ENCODE data around the gene LCN9.

Gene LCN9

GRCh38 chr9:135673941-135674340 lies 10.8 kb downstream of the LCN9 start:
- DNase-seq = no peak

DNA sequence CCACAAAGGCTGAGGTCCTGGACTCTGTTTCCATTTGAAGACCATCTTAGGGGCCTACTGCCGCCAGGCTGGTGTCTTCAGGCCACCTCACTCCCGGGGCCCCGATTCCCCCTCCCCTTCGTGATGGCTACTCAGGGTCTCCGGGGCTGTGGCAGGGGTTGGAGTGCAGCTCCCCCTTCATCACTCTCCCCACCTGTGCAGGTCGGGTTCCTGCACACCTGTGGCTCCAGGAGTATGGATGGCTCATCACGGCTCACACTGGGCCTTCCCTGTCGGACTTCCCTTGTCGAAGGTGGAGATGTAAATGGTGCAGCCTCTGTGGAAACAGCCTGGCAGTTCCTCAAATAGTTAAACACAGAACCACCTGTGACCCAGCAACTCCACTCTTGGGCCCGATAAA lies 11.9 kb downstream of the LCN9 start:
- no peak for DNase-seq

DNA sequence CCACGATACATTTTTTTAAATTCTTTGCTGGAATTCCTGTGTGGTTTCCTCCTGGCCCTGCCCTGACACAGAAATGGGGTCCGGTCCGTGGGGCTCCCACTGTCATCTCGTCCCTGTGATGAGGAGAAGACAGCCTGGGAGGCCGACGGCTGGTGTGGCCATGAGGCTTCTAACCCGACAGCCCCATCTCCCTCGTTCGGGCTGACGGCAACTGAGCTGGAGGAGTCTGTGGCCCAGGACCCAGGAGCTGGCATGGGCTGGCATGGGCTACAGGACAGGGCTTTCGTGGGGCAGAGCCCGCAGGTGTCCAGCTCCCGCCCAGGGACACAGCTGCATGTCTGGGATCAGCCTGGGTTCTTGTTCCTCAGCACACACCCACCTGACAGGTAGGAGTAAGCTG lies 13.8 kb downstream of the LCN9 start:
- DNase-seq = no peak

- no peak for DNase-seq
Measured at GRCh38 chr9:135677641-135678168, 14.6 kb downstream of the LCN9 start.

GRCh38 chr9:135678236-135679017 lies 15.3 kb downstream of the LCN9 start:
- DNase-seq = no peak

DNA sequence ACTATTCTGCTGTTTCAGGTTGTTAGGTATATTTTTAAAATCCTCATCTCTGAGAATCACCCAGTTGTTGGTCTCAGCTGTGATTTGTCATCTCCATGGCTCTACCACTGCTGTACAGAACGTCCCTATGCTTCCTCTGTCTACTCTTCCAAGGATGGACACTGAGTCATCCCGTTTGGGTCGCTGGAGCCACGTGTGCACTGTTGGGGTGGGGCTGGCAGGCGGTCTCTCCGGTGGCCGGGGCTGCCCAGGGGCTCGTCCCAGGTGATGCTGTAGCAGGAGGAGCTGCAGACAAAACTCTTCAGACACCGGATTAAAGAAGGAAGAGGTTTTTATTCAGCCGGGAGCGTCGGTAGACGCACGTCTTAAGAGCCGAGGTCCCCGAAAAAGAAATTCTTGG lies 16.9 kb downstream of the LCN9 start:
- DNase-seq = no peak

- DNase-seq = no peak
Measured at GRCh38 chr9:135681161-135681560, 18.1 kb downstream of the LCN9 start.

- no peak for DNase-seq
Measured at GRCh38 chr9:135683401-135684034, 20.4 kb downstream of the LCN9 start.

DNA sequence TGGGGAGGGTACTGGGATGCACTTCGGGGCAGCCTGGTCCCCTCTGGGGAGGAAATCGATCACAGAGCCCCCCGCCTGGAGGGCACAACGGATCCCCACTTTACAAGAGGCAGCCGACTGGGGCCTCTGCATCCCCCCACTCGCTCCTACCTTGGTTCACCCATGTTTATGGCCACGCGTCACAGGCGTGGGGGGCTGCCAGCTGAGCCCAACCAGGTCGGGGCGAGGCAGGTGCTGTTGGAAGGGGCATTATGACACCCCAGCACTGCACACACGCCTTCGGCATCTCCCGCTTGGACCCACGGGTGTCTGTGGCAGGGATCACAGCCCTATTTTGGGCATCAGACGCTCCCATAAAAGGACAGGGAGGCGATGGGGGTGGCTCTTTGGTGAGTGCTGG lies 21.6 kb downstream of the LCN9 start:
- no peak for DNase-seq

GRCh38 chr9:135687216-135687615 lies 24.1 kb downstream of the LCN9 start:
- DNase-seq = no peak

GRCh38 chr9:135689011-135689410 lies 25.9 kb downstream of the LCN9 start:
- no peak for DNase-seq

DNA sequence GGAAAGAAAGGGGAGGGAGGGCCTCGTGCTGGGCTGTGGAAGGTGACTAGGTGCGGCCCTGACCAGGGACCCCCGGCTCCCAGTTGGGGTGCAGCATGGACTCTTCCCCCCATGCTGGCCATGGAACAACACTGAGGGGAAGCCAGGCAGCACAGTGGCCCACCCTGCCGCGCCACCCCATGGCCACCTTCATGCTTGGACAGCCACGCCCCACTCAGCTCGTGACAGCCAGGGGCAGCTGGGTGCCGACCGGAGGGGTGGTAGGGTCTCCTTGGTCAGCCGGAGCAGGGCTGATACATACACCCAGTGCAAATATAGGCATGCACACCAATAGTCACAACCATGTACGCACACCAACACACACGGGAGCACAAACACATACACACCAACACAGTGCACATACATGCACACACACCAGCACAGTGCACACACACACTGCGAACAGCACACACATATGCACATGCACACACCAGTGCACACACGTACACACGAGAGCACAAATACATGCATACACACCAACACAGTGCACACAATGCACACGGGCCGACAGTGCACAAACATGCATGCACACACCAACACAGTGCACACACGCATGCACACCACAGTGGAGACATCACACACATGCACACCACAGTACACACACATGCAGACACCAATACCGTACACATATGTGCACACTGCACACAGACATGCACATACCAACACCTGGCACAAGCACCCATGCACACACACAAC lies 27.9 kb downstream of the LCN9 start:
- DNase-seq = no peak

DNA sequence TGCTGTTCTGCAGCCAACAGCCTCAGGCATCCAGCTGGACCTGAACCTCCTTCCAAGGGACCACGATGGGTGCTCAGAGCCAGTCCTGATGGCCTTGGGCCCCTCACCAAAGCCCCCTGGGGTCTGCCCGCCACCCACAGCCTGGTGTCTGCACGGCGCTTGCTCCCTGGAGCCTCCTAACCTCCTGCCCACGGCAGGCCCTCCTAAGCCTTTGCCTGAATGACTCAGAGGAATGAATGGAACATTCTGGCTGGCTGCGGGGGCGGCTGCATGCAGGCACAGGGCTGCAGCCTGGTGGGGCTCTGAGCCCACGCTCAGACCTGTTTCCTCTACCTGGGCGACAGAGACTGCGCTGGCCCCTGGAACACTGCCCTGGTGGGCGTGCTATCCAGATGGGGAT lies 29.3 kb downstream of the LCN9 start:
- no peak for DNase-seq

DNA sequence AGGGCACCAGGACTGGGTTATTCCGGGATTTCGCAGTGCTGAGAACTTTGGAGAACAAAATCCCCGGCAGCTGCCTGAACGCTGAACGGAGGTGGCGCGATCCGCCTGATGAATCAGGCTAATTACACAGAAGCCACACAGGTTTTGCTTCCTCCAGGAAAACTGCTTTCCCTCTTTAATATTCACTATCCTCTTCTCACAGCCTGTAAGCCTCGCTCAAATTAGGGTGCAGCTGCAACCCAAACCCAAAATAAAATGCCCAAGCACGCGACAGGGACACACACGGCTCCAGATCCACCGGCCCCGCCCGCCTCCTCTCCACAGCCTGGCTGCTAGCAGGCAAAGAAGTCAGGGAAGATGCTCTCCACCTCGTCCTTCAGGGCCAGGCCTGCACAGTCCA lies 30.2 kb downstream of the LCN9 start:
- no peak for DNase-seq

GRCh38 chr9:135693771-135694170 lies 30.7 kb downstream of the LCN9 start:
- no peak for DNase-seq

GRCh38 chr9:135694414-135694813 lies 31.3 kb downstream of the LCN9 start:
- DNase-seq = no peak

DNA sequence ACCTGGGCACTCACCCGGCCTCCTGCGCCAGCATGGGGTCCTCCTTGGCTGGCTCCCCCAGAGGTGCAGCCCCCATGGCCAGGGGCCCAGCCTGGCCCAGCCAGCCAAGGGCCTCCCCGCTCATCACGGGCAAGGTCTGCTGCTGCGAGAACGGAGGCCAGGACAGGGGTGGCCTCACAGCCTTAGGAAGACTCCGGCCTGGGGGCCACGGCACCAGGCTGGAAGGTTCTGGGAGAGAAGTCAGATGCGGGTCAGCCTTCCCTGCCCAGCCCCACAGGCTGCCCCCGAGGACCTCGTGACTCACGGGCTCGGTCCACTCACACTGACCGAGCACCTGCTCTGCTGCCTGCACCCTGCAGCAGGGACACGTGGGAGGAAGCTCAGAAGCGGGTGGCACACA lies 31.9 kb downstream of the LCN9 start:
- no peak for DNase-seq

DNA sequence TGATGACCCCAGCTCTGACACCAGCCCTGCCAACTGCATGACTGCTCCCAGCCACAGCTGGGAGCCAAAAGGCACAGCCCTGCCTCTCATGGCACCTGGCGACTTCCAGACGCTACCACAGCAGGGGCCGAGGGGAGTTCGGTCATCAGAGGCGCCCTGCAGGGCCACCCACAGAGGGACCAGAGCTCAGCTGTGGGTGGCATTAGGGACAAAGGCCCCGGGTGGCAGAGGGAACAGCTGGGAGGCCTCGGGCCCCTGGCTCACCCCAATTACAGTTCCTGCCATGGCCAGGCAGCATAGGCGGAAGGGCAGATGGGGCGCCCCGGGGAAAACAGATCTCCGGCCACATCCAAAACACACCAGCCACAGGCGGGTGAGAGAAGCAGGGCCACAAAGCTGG lies 32.5 kb downstream of the LCN9 start:
- DNase-seq = no peak

DNA sequence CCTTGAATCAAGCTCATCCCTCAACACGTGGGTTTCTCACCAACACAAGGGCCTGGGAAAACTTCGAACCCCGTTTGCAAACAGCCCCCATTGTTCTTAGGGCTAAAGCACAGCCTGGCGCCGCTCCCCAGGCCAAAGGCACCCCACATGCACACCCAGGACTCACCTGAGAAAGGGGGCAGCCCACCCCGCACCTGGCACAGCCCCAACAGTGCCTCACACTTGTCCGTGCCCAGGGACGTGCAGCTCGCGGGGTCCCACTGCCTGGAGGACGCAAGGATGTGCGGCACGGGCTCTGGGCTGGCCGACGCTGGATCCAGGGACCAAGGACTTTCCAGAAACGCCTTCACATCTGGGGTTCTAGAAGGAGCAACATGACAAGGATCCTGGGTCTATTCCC lies 33.3 kb downstream of the LCN9 start:
- no peak for DNase-seq

DNA sequence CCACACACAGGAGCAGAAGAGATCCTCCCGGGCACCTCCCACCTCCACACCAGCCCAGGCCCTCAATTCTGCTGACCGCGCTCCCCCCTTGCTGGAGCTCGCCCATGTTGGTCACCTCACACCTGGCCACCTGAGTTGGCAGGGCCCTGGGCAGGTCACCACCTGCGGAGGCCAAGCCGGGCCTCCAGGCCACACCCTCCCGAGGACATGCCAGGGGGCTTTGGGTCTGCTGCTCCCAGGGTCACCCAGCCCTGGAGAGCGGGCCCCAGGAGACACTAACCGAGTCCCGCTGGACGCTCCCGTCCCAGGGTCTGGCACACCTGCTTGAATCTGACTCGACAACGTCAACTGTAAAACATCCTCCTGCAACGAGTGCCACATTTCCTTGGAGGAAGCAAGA lies 34.1 kb downstream of the LCN9 start:
- no peak for DNase-seq

DNA sequence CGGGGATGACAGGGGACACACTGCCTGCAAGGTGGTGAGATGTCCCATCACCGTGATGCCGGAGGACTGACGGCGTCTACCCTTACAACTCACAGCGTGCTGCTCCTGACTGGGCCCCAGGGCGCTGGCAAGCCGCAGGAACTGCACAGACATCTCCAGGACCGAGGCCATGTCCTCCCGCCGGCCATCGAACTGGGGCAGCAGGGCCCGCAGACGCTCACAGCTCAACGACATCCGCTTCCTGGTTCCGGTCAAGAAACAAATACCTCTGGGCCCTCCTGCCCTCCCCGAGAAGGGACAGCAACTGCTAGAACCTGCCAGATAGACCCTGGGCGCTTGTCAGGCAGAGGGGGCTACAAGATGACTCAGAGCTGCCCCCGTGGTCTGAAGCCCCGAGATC lies 35.1 kb downstream of the LCN9 start:
- DNase-seq = no peak

DNA sequence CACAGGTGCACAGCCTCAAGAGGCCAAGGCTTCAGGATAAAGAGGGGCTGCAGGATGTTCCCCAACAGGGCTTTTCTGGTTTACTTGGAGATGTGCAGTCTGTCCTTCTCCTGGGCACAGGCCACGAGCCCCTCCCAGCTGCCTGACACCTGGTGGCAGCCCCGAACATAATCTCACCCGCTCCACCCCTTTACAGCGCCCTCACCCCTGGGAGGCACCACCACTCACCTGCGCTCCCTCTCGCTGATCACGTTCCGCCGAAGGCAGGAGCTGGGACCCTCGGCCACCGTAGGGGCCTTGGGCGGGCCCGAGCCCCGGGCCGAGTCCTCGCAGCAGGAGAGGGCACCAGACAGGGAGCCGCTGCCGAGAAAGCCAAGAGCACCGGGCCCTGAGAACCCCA lies 35.7 kb downstream of the LCN9 start:
- no peak for DNase-seq

- no peak for DNase-seq
Measured at GRCh38 chr9:135699440-135699839, 36.3 kb downstream of the LCN9 start, which contains the start of gene SOHLH1. Gene SOHLH1, minus strand, starts transcription at chr9:135699481. Its CDS starts 14 bp downstream, at chr9:135699467.

DNA sequence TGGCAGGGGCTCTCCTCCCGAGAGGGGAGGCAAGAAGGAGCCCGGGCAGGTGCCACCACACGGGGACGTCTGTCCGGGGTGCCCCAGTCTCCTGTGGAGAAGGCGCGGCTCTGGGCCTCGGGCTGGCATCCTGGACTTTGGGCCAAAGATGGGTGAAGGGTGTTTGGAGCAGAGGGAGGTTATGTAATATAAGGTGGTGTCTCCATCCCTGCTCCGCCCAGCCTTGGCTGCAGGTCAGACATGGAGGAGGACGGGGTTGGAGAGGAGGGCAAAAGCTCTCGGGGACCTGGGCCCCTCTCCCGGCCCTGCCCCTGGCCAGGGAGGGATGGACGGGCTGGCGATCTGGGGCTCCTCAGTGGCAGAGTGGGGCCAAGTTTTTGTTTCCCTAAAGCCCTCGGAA lies 37.4 kb downstream of the LCN9 start:
- DNase-seq = no peak

All from MV-4-11 (cell line).